H9 (cell line): ENCODE measurements around the gene DNAJC7. TPM values are rescaled to one million over a fixed set of nuclear protein-coding genes. Genes with fewer than 3 reads are reported as not detected.

Experiments used
- DNase-seq: peaks from one replicate; pipeline ENCODE4 v3.0.0-alpha.2; 2017
- H2AFZ ChIP-seq: one replicate; pipeline ENCODE4 v1.6.1; 2013; ENCODE audit warnings: mild to moderate bottlenecking, low read length, control low read depth, moderate library complexity
- H2AK5ac ChIP-seq: 2 replicates; pipeline ENCODE4 v1.6.1; 2013; ENCODE audit warnings: low read length, control low read depth, mixed read lengths; ENCODE audit not compliant: insufficient read length
- H2BK120ac ChIP-seq: one replicate; pipeline ENCODE4 v1.6.1; 2013; ENCODE audit warnings: low read depth, mild to moderate bottlenecking, low read length, control low read depth, inconsistent platforms; ENCODE audit not compliant: poor library complexity, severe bottlenecking
- H2BK12ac ChIP-seq: 2 replicates; pipeline ENCODE4 v1.6.1; 2013; ENCODE audit warnings: low read length, control low read depth, mixed read lengths, low read depth; ENCODE audit not compliant: insufficient read length
- H2BK15ac ChIP-seq: 2 replicates; pipeline ENCODE4 v1.6.1; 2013; ENCODE audit warnings: low read depth, low read length, control low read depth
- H2BK20ac ChIP-seq: one replicate; pipeline ENCODE4 v1.6.1; 2013; ENCODE audit warnings: low read depth, mild to moderate bottlenecking, low read length, control low read depth, inconsistent platforms; ENCODE audit not compliant: poor library complexity, severe bottlenecking
- H2BK5ac ChIP-seq: 2 replicates; pipeline ENCODE4 v1.6.1; 2013; ENCODE audit warnings: low read length, control low read depth, mixed read lengths; ENCODE audit not compliant: insufficient read length
- H3K14ac ChIP-seq: 2 replicates; pipeline ENCODE4 v1.6.1; 2013; ENCODE audit warnings: low read length, control low read depth; ENCODE audit not compliant: insufficient read depth
- H3K18ac ChIP-seq: 2 replicates; pipeline ENCODE4 v1.6.1; 2013; ENCODE audit warnings: low read depth, mild to moderate bottlenecking, mixed read lengths, low read length, control low read depth; ENCODE audit not compliant: insufficient read length
- H3K23ac ChIP-seq: 2 replicates; pipeline ENCODE4 v1.6.1; 2013; ENCODE audit warnings: low read length, control low read depth, mixed read lengths, low read depth; ENCODE audit not compliant: insufficient read length
- H3K23me2 ChIP-seq: 2 replicates; pipeline ENCODE4 v1.6.1; 2013; ENCODE audit warnings: low read depth, mild to moderate bottlenecking, mixed read lengths, low read length, control low read depth; ENCODE audit not compliant: insufficient read length, poor library complexity, severe bottlenecking
- H3K27ac ChIP-seq: 2 replicates; pipeline ENCODE4 v1.5.1; 2013; ENCODE audit warnings: low read length, control low read depth, mixed read lengths, low read depth; ENCODE audit not compliant: insufficient read length
- H3K27me3 ChIP-seq: 2 replicates; pipeline ENCODE4 v1.6.1; 2013; ENCODE audit warnings: low read length, control low read depth, inconsistent platforms; ENCODE audit not compliant: insufficient read depth
- H3K4ac ChIP-seq: 2 replicates; pipeline ENCODE4 v1.6.1; 2013; ENCODE audit warnings: low read depth, mild to moderate bottlenecking, control low read depth, inconsistent platforms, low read length, moderate library complexity
- H3K4me1 ChIP-seq: 2 replicates; pipeline ENCODE4 v1.6.1; 2013; ENCODE audit warnings: low read length, control low read depth, inconsistent platforms; ENCODE audit not compliant: insufficient read depth
- H3K4me2 ChIP-seq: 2 replicates; pipeline ENCODE4 v1.6.1; 2013; ENCODE audit warnings: low read length, control low read depth, mixed read lengths; ENCODE audit not compliant: insufficient read length, insufficient read depth
- H3K56ac ChIP-seq: 2 replicates; pipeline ENCODE4 v1.6.1; 2013; ENCODE audit warnings: low read depth, mild to moderate bottlenecking, mixed read lengths, low read length, control low read depth; ENCODE audit not compliant: insufficient read length
- H3K79me1 ChIP-seq: 2 replicates; pipeline ENCODE4 v1.6.1; 2013; ENCODE audit warnings: low read depth, mild to moderate bottlenecking, moderate library complexity, low read length, control low read depth, inconsistent platforms; ENCODE audit not compliant: insufficient read depth, poor library complexity, severe bottlenecking
- H3K79me2 ChIP-seq: 2 replicates; pipeline ENCODE4 v1.6.1; 2013; ENCODE audit warnings: low read length, control low read depth, inconsistent platforms; ENCODE audit not compliant: insufficient read depth
- H3K9ac ChIP-seq: 2 replicates; pipeline ENCODE4 v1.6.1; 2013; ENCODE audit warnings: low read length, control low read depth, mixed read lengths; ENCODE audit not compliant: insufficient read length; ENCODE audit errors: extremely low read depth
- H3K9me3 ChIP-seq: one replicate; pipeline ENCODE4 v1.6.1; 2013; ENCODE audit warnings: low read depth, low read length, inconsistent platforms; ENCODE audit not compliant: control insufficient read depth
- H3T11ph ChIP-seq: one replicate; pipeline ENCODE4 v1.6.1; 2013; ENCODE audit warnings: mild to moderate bottlenecking, low read length, control low read depth, inconsistent platforms
- H4K20me1 ChIP-seq: one replicate; pipeline ENCODE4 v1.6.1; 2013; ENCODE audit not compliant: control insufficient read depth, insufficient read length, insufficient read depth
- H4K5ac ChIP-seq: 2 replicates; pipeline ENCODE4 v1.6.1; 2013; ENCODE audit warnings: low read depth, mild to moderate bottlenecking, mixed read lengths, low read length, control low read depth; ENCODE audit not compliant: insufficient read length
- H4K8ac ChIP-seq: replicated peaks from 2 replicates; pipeline ENCODE4 v1.6.1; 2013; ENCODE audit warnings: low read length, control low read depth, mixed read lengths, low read depth; ENCODE audit not compliant: insufficient read length
- H4K91ac ChIP-seq: 2 replicates; pipeline ENCODE4 v1.6.1; 2013; ENCODE audit warnings: low read depth, mild to moderate bottlenecking, moderate library complexity, mixed read lengths, low read length, control low read depth; ENCODE audit not compliant: insufficient read length
- H3K27ac Mint-ChIP-seq, 3 experiments: 2 replicates in 2 of 3; 3 replicates in 1 of 3; pipeline ENCODE4 v1.8.0; 2020 to 2021; ENCODE audit warnings: mixed read lengths in 3 of 3, mild to moderate bottlenecking in 1 of 3, moderate library complexity in 1 of 3
- H3K27me3 Mint-ChIP-seq: 2 replicates; pipeline ENCODE4 v1.8.0; 2021; ENCODE audit warnings: low read depth, mild to moderate bottlenecking, moderate library complexity, mixed read lengths
- H3K36me3 Mint-ChIP-seq, 3 experiments: 2 replicates in 2 of 3; 3 replicates in 1 of 3; pipeline ENCODE4 v1.8.0; 2020 to 2021; ENCODE audit warnings: low read depth in 3 of 3, mixed read lengths in 3 of 3; ENCODE audit not compliant: insufficient read depth in 1 of 3
- H3K4me1 Mint-ChIP-seq, 2 experiments: 2 replicates each; pipeline ENCODE4 v1.8.0; 2020; ENCODE audit warnings: mixed read lengths in 2 of 2
- H3K4me3 Mint-ChIP-seq, 2 experiments: 2 replicates in 1 of 2; 3 replicates in 1 of 2; pipeline ENCODE4 v1.8.0; 2020 to 2021; ENCODE audit warnings: mild to moderate bottlenecking in 2 of 2, mixed read lengths in 2 of 2, moderate library complexity in 1 of 2
- H3K9me3 Mint-ChIP-seq, 2 experiments: 2 replicates in 1 of 2; 3 replicates in 1 of 2; pipeline ENCODE4 v1.8.0; 2020; ENCODE audit warnings: mild to moderate bottlenecking in 2 of 2, mixed read lengths in 2 of 2, moderate library complexity in 1 of 2
- WGBS: extraction: QIAGEN DNeasy Blood & Tissue Kit; methylation state at CpG from one replicate; pipeline ENCODE4 v1.1.7; 2013; ENCODE audit warnings: missing lambda C conversion rate, low lambda C conversion rate, mixed read lengths; ENCODE audit not compliant: insufficient read length; ENCODE audit errors: extremely low coverage; 5-methylcytosine and 5-hydroxymethylcytosine counted together
- total RNA-seq: library from RNA; stranded (reverse); gene quantifications from 2 replicates; pipeline ENCODE4 v1.2.1, GENCODE V29; 2021
- TF ChIP-seq, protein P1 (sequence below): fragments of 200-600 bp; sonication (generic); conservative IDR thresholded peaks from 3 replicates; pipeline ENCODE4 v1.8.0; 2021; ENCODE audit warnings: antibody characterized with exemption, mild to moderate bottlenecking

Gene DNAJC7
- total RNA-seq, 1 experiment from 2014 or later: 141 TPM

DNA sequence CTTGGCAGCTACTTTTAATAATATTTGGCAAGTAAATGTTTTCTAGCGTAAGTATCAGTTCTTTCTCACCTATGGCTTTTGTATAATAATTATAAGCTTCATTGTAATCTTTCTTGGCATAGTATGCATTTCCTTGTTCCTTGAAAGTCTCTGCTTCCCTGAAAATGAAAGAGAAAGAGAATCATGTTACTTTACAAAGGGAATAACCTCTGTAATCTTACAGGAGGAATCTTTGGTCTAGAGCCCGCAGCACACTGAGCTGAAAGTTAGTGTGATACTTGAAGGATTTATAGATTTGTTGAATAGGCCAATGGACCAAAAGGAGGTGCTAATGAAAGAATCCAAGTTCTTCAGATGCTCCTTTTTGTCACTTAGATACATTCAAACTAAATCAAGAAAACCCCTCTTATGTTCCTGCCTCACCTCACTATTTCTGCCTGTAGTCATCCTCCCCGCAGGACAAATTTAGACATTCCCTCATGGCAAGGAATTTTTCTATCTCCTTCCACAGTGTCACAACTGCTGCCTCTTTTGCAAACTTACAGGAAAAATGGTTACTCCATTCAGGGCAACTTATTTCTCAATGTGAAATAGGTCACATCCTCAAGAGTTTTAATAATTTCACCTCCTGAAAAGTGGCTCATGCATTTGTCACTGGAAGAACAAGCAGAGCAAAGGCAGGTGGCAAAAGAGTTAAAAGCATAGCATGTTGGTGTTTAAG, 16.7 kb downstream of the DNAJC7 start:
- H4K8ac ChIP-seq: no peak overlapping the region
- no peaks in the 10 kb centered on the region for H3K4me1 ChIP-seq
- no peak for DNase-seq
- H2BK20ac ChIP-seq: no peak overlapping the region
- peaks cover 36 to 71% (median 65%) of the 10 kb centered on the region in 3 experiments for H3K36me3 Mint-ChIP-seq
- no peak overlapping the region for H3K14ac ChIP-seq
- no peak overlapping the region for H2BK5ac ChIP-seq
- H3T11ph ChIP-seq: no peak overlapping the region
- no peak overlapping the region for H3K27ac ChIP-seq
- H3K4me3 Mint-ChIP-seq: no peak overlapping the region
- TF ChIP-seq, protein P1, sequence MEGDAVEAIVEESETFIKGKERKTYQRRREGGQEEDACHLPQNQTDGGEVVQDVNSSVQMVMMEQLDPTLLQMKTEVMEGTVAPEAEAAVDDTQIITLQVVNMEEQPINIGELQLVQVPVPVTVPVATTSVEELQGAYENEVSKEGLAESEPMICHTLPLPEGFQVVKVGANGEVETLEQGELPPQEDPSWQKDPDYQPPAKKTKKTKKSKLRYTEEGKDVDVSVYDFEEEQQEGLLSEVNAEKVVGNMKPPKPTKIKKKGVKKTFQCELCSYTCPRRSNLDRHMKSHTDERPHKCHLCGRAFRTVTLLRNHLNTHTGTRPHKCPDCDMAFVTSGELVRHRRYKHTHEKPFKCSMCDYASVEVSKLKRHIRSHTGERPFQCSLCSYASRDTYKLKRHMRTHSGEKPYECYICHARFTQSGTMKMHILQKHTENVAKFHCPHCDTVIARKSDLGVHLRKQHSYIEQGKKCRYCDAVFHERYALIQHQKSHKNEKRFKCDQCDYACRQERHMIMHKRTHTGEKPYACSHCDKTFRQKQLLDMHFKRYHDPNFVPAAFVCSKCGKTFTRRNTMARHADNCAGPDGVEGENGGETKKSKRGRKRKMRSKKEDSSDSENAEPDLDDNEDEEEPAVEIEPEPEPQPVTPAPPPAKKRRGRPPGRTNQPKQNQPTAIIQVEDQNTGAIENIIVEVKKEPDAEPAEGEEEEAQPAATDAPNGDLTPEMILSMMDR: no peak
- H3K9me3 ChIP-seq: no peaks in the 10 kb centered on the region
- H3K79me1 ChIP-seq: no peaks in the 10 kb centered on the region
- no peak overlapping the region for H3K56ac ChIP-seq
- WGBS: no CpG with 5 or more reads among the region's 3 CpGs
- no peak overlapping the region for H2AFZ ChIP-seq
- no peak overlapping the region for H2BK15ac ChIP-seq
- no peaks in the 10 kb centered on the region for H3K23me2 ChIP-seq
- no peak overlapping the region for H3K4ac ChIP-seq
- no peak overlapping the region for H3K27ac Mint-ChIP-seq
- H3K4me2 ChIP-seq: no peak overlapping the region
- H4K91ac ChIP-seq: no peak overlapping the region
- H2BK12ac ChIP-seq: no peak overlapping the region
- H3K27me3 ChIP-seq: no peaks in the 10 kb centered on the region
- H3K23ac ChIP-seq: no peak overlapping the region
- H2AK5ac ChIP-seq: no peak overlapping the region
- H2BK120ac ChIP-seq: no peak overlapping the region
- H4K20me1 ChIP-seq: no peaks in the 10 kb centered on the region
- H3K9me3 Mint-ChIP-seq: no peaks in the 10 kb centered on the region
- H3K79me2 ChIP-seq: peaks cover 2% of the 10 kb centered on the region; the same call in 1 of the 2 replicates
- H3K18ac ChIP-seq: no peak overlapping the region
- no peaks in the 10 kb centered on the region for H3K27me3 Mint-ChIP-seq
- no peak overlapping the region for H4K5ac ChIP-seq
- H3K4me1 Mint-ChIP-seq: 0 out of 4 replicates have a peak, but pooled peaks cover 0 to 4% of the 10 kb centered on the region in 2 experiments
- no peak overlapping the region for H3K9ac ChIP-seq
